Endothelial cell of umbilical vein (primary cell): ENCODE results near the gene PLAAT3. TPM values are rescaled to one million over a fixed set of nuclear protein-coding genes. Genes with fewer than 3 reads are reported as not detected.

ENCODE experiments used
- BruUV-seq: library from RNA; stranded (reverse); fragments of 400-500 nt; replicated peaks from 2 replicates; lab custom pipeline; 2021; lab: Mats Ljungman, UMichigan
- CTCF ChIA-PET: fragments of 300-600, 350-600 bp; sonication (Branson Sonifier 250); formaldehyde crosslinking; loops from one replicate; lab custom pipeline; 2021; ENCODE audit warnings: antibody characterized with exemption, inconsistent platforms; lab: Charles Lee
- POLR2A ChIA-PET: fragments of 300-600, 350-600 bp; sonication (Branson Sonifier 250); formaldehyde crosslinking; loops from one replicate; lab custom pipeline; 2021; ENCODE audit warnings: antibody characterized with exemption, inconsistent platforms; lab: Charles Lee
- DNase-seq: peaks from one replicate; pipeline ENCODE4 v3.0.0-alpha.2; 2011; ENCODE audit warnings: low read depth, low spot score
- FAIRE-seq: peaks from 2 replicates; lab custom pipeline; 2011; peaks lifted over from hg19 to GRCh38; lab: Jason Lieb, UNC
- H2AFZ ChIP-seq: 2 replicates; pipeline ENCODE4 v1.6.0; 2012; ENCODE audit warnings: low read depth, low read length, control low read depth, inconsistent platforms
- H3K27ac ChIP-seq: 2 replicates; pipeline ENCODE4 v1.5.1; 2011; ENCODE audit warnings: low read depth, mild to moderate bottlenecking, control low read depth, low read length, moderate library complexity; ENCODE audit not compliant: insufficient read depth
- H3K27me3 ChIP-seq, 2 experiments: 2 replicates each; pipeline versions ENCODE4 v1.6.0 to v1.6.1; 2011; ENCODE audit warnings: low read length in 2 of 2, mixed read lengths in 1 of 2; ENCODE audit not compliant: control insufficient read depth in 2 of 2, insufficient read depth in 2 of 2
- H3K36me3 ChIP-seq, 2 experiments: 2 replicates in 1 of 2; 3 replicates in 1 of 2; pipeline ENCODE4 v1.5.1; 2011; ENCODE audit warnings: low read length in 2 of 2, mild to moderate bottlenecking in 1 of 2, moderate library complexity in 1 of 2; ENCODE audit not compliant: control insufficient read depth in 2 of 2, insufficient read depth in 2 of 2; ENCODE audit errors: extremely low read depth in 1 of 2
- H3K4me1 ChIP-seq: 3 replicates; pipeline ENCODE4 v1.5.1; 2011; ENCODE audit warnings: mild to moderate bottlenecking, low read length; ENCODE audit not compliant: control insufficient read depth, insufficient read depth; ENCODE audit errors: extremely low read depth
- H3K4me2 ChIP-seq: 2 replicates; pipeline ENCODE4 v1.6.1; 2011; ENCODE audit warnings: low read length, control low read depth, mixed read lengths; ENCODE audit not compliant: insufficient read depth
- H3K4me3 ChIP-seq, 3 experiments: fragments of 200-600 bp in 1 of 3; sonication (generic), shearing (Covaris generic) in 1 of 3; replicated peaks in 1 of 3; 2 replicates each; pipeline ENCODE4 v1.5.1; 2011 to 2016; ENCODE audit warnings: control low read depth in 3 of 3, low read length in 3 of 3, mild to moderate bottlenecking in 2 of 3, inconsistent platforms in 1 of 3, low read depth in 1 of 3, moderate library complexity in 1 of 3; ENCODE audit not compliant: insufficient read depth in 1 of 3
- H3K79me2 ChIP-seq: 2 replicates; pipeline ENCODE4 v1.6.0; 2012; ENCODE audit warnings: low read length, inconsistent platforms; ENCODE audit not compliant: control insufficient read depth, insufficient read depth
- H3K9ac ChIP-seq: replicated peaks from 2 replicates; pipeline ENCODE3; 2011; ENCODE audit warnings: low read length, control low read depth; ENCODE audit not compliant: insufficient read depth; ENCODE audit errors: extremely low read depth
- H3K9me1 ChIP-seq: replicated peaks from 3 replicates; pipeline ENCODE4 v1.6.0; 2011; ENCODE audit warnings: mild to moderate bottlenecking, low read length; ENCODE audit not compliant: control insufficient read depth, insufficient read depth; ENCODE audit errors: extremely low read depth
- H3K9me3 ChIP-seq: replicated peaks from 2 replicates; pipeline ENCODE4 v1.5.1; 2012; ENCODE audit warnings: low read length, inconsistent platforms; ENCODE audit not compliant: control insufficient read depth, insufficient read depth
- H4K20me1 ChIP-seq: replicated peaks from 2 replicates; pipeline ENCODE3; 2011; ENCODE audit warnings: mild to moderate bottlenecking, low read length; ENCODE audit not compliant: control insufficient read depth, insufficient read depth; ENCODE audit errors: extremely low read depth
- CTCF ChIP-seq, 2 donors: IDR thresholded peaks; 1 replicate in 1 of 2; 2 replicates in 1 of 2; pipeline ENCODE4 v1.5.1; 2011; ENCODE audit warnings: low read length in 2 of 2, mild to moderate bottlenecking in 2 of 2, moderate library complexity in 2 of 2, control low read depth in 1 of 2, inconsistent platforms in 1 of 2, low read depth in 1 of 2; ENCODE audit not compliant: insufficient read depth in 1 of 2; ENCODE audit errors: extremely low read depth in 1 of 2
- EZH2 ChIP-seq: IDR thresholded peaks from 2 replicates; pipeline ENCODE4 v1.6.1; 2012; ENCODE audit warnings: borderline replicate concordance, low read depth, mild to moderate bottlenecking, moderate library complexity, low read length, inconsistent platforms; ENCODE audit not compliant: severe bottlenecking
- FOS ChIP-seq: IDR thresholded peaks from 2 replicates; pipeline ENCODE4 v1.6.1; 2011; ENCODE audit warnings: mild to moderate bottlenecking, low read length, moderate library complexity, borderline replicate concordance; ENCODE audit not compliant: insufficient read depth
- GATA2 ChIP-seq: IDR thresholded peaks from 2 replicates; pipeline ENCODE4 v1.7.0; 2011; ENCODE audit warnings: low read depth, mild to moderate bottlenecking, moderate library complexity, mixed read lengths, low read length; ENCODE audit not compliant: insufficient read length, insufficient read depth
- JUN ChIP-seq: IDR thresholded peaks from 2 replicates; pipeline ENCODE4 v1.6.1; 2011; ENCODE audit warnings: borderline replicate concordance, low read depth; ENCODE audit not compliant: insufficient read length, insufficient read depth
- MYC ChIP-seq: IDR thresholded peaks from one replicate; pipeline ENCODE4 v1.6.1; 2011; ENCODE audit warnings: mild to moderate bottlenecking, low read depth, low read length
- POLR2A ChIP-seq: IDR thresholded peaks from 2 replicates; pipeline ENCODE4 v1.6.1; 2012; ENCODE audit warnings: low read depth, mild to moderate bottlenecking, control low read depth, low read length
- POLR2AphosphoS5 ChIP-seq: IDR thresholded peaks from 2 replicates; pipeline ENCODE4 v1.6.1; 2012; ENCODE audit warnings: low read depth, mild to moderate bottlenecking, control low read depth, low read length, moderate library complexity; ENCODE audit not compliant: insufficient read depth
- dilution Hi-C: fragments of 300-500 bp; cut with MboI; formaldehyde crosslinking; loops from one replicate; pipeline ENCODE4 v1.15.0; 2019; ENCODE audit warnings: low sequenced_read_pairs; ENCODE audit not compliant: extremely low pct_ligation_motif_present
- intact Hi-C: fragments of 100-400 bp; cut with micrococcal nuclease; formaldehyde crosslinking; loops from one replicate; pipeline ENCODE4 v1.10.0; 2022
- polyA plus RNA-seq, 4 experiments: library from polyadenylated mRNA; depleted of rRNA in 3 of 4; stranded (reverse) in 3 of 4; unstranded in 1 of 4; fragments of >200 nt; gene quantifications; 2 replicates each; pipeline versions ENCODE4 v1.2.1 to v1.2.3, GENCODE V29; 2011 to 2012; ENCODE audit warnings: missing spikeins in 1 of 4
- total RNA-seq: library from RNA; stranded (reverse); gene quantifications from 2 replicates; pipeline ENCODE4 v1.2.3, GENCODE V29; 2021
- TF ChIP-seq, protein P1 (sequence below): IDR thresholded peaks from 2 replicates; pipeline ENCODE4 v1.6.1; 2011; ENCODE audit not compliant: insufficient read depth, insufficient read length

PLAAT3 gene
- total and polyA plus RNA-seq, 2 donors (not counting 3 experiments of a cell fraction or from before 2014, with no cell fraction given), result 22.8 to 40.2 TPM

- peak; percentile 13 for DNase-seq
- H3K27ac ChIP-seq, result no peak overlapping the region
- FAIRE-seq, result peak; percentile 72
- TF ChIP-seq POLR2AphosphoS5 (no peak), GATA2 (no peak), POLR2A (no peak), JUN (no peak), CTCF (IDR thresholded peaks at IDR 0.05; ENCODE audit: extremely low read depth in 1 of 2, insufficient read depth in 1 of 2, low read depth in 1 of 2, low read length in 2 of 2) (no peak), MYC (no peak), EZH2 (no peak), FOS (no peak)
- TF ChIP-seq, protein P1, sequence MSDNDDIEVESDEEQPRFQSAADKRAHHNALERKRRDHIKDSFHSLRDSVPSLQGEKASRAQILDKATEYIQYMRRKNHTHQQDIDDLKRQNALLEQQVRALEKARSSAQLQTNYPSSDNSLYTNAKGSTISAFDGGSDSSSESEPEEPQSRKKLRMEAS, result no peak
- ChIA-PET CTCF (interaction anchor here (0.5 kb wide), 1 partner anchor 47 kb away, joined by 4 read pairs; no protein-coding TSS in a partner anchor), POLR2A (no interaction called here)
- no peaks in the 10 kb centered on the region for H3K36me3 ChIP-seq
- no peak overlapping the region for H3K9ac ChIP-seq
- peaks cover 15% of the 10 kb centered on the region for H3K79me2 ChIP-seq
- H3K27me3 ChIP-seq, result no peaks in the 10 kb centered on the region
- intact Hi-C loops (loop anchor here (10.0 kb wide), 1 partner anchor 705 kb away; no protein-coding TSS in a partner anchor), dilution Hi-C loops (no loop called here)
- BruUV-seq, result no TSS peak
- no peaks in the 10 kb centered on the region for H3K9me1 ChIP-seq
- H2AFZ ChIP-seq, result peak overlapping the region; percentile 29
- no peaks in the 10 kb centered on the region for H4K20me1 ChIP-seq
- H3K4me2 ChIP-seq, result peak overlapping the region; percentile 72
- H3K9me3 ChIP-seq, result no peaks in the 10 kb centered on the region
- no peak overlapping the region for H3K4me3 ChIP-seq
- H3K4me1 ChIP-seq, result peaks cover 23% of the 10 kb centered on the region
Measured at GRCh38 chr11:63609971-63610580, 4.2 kb downstream of the PLAAT3 start.
